ENCODE results near the gene DRC1. TPM values are rescaled to one million over a fixed set of nuclear protein-coding genes. Genes with fewer than 3 reads are reported as not detected.

Gene DRC1
- total RNA-seq, 1 donor from 2014 or later: 0.40 TPM

GRCh38 chr2:26448651-26449050 lies 46.9 kb downstream of the DRC1 start:
- no peak for DNase-seq (ENCODE audit: low spot score)

GRCh38 chr2:26449278-26450030 lies 47.7 kb downstream of the DRC1 start:
- DNase-seq (ENCODE audit: low spot score): no peak

- DNase-seq (ENCODE audit: low spot score): no peak
Measured at GRCh38 chr2:26450031-26450635, 48.4 kb downstream of the DRC1 start.

GRCh38 chr2:26451700-26452099 lies 50.0 kb downstream of the DRC1 start:
- DNase-seq (ENCODE audit: low spot score): no peak

- DNase-seq (ENCODE audit: low spot score): no peak
Measured at GRCh38 chr2:26453421-26454329, 52.0 kb downstream of the DRC1 start.

- DNase-seq (ENCODE audit: low spot score): no peak
Measured at GRCh38 chr2:26454561-26455001, 52.9 kb downstream of the DRC1 start.

- no peak for DNase-seq (ENCODE audit: low spot score)
Measured at GRCh38 chr2:26455037-26455669, 53.4 kb downstream of the DRC1 start.

- DNase-seq (ENCODE audit: low spot score): peak; percentile 23
Measured at GRCh38 chr2:26455670-26456439, 54.1 kb downstream of the DRC1 start.

- peak; percentile 37 for DNase-seq (ENCODE audit: low spot score)
Measured at GRCh38 chr2:26456440-26457250, 54.9 kb downstream of the DRC1 start.

GRCh38 chr2:26457251-26457666 lies 55.5 kb downstream of the DRC1 start:
- no peak for DNase-seq (ENCODE audit: low spot score)

GRCh38 chr2:26457695-26458364 lies 56.1 kb downstream of the DRC1 start:
- DNase-seq (ENCODE audit: low spot score): no peak

GRCh38 chr2:26458365-26459042 lies 56.8 kb downstream of the DRC1 start:
- DNase-seq (ENCODE audit: low spot score): no peak

- no peak for DNase-seq (ENCODE audit: low spot score)
Measured at GRCh38 chr2:26459991-26460612, 58.4 kb downstream of the DRC1 start.

- DNase-seq (ENCODE audit: low spot score): no peak
Measured at GRCh38 chr2:26460613-26461031, 58.9 kb downstream of the DRC1 start.

- DNase-seq (ENCODE audit: low spot score): no peak
Measured at GRCh38 chr2:26461601-26462023, 59.9 kb downstream of the DRC1 start.

- DNase-seq (ENCODE audit: low spot score): no peak
Measured at GRCh38 chr2:26462100-26462499, 60.4 kb downstream of the DRC1 start.

GRCh38 chr2:26462511-26463243 lies 61.0 kb downstream of the DRC1 start:
- peak; percentile 77 for DNase-seq (ENCODE audit: low spot score)
